Neural cell (in vitro differentiated cells): ENCODE measurements around the gene ADH7. TPM values are rescaled to one million over a fixed set of nuclear protein-coding genes. Genes with fewer than 3 reads are reported as not detected.

ENCODE experiments used
- H2AFZ ChIP-seq: fragments of 200-600, 300-800 bp; sonication (generic), shearing (Covaris generic); 2 replicates; pipeline ENCODE4 v1.6.0; 2014; ENCODE audit warnings: low read depth, mild to moderate bottlenecking, antibody characterized with exemption, low read length, moderate library complexity
- H3F3A ChIP-seq: fragments of 200-600 bp; shearing (Covaris generic); 2 replicates; pipeline ENCODE4 v1.6.1; 2016; ENCODE audit warnings: mild to moderate bottlenecking, moderate library complexity, mixed read lengths, antibody characterized with exemption, low read length; ENCODE audit not compliant: insufficient read depth, poor library complexity, severe bottlenecking
- H3K27ac ChIP-seq: fragments of 200-600, 300-800 bp; sonication (generic), shearing (Covaris generic); 2 replicates; pipeline ENCODE4 v1.5.1; 2014; ENCODE audit warnings: mild to moderate bottlenecking, low read length, moderate library complexity
- H3K27me3 ChIP-seq: fragments of 300-800, 200-600 bp; sonication (generic), shearing (Covaris generic); 2 replicates; pipeline ENCODE4 v1.6.0; 2014; ENCODE audit warnings: mild to moderate bottlenecking, low read depth, low read length, moderate library complexity; ENCODE audit not compliant: insufficient read depth
- H3K36me3 ChIP-seq: fragments of 300-800, 200-600 bp; sonication (generic), shearing (Covaris generic); 2 replicates; pipeline ENCODE4 v1.5.1; 2014; ENCODE audit warnings: mild to moderate bottlenecking, antibody characterized with exemption, low read length, moderate library complexity; ENCODE audit not compliant: insufficient read depth
- H3K4me2 ChIP-seq: fragments of 300-800, 200-600 bp; sonication (generic), shearing (Covaris generic); 2 replicates; pipeline ENCODE4 v1.6.0; 2014; ENCODE audit warnings: mild to moderate bottlenecking, low read length
- H3K4me3 ChIP-seq: fragments of 300-800, 200-600 bp; sonication (generic), shearing (Covaris generic); 2 replicates; pipeline ENCODE4 v1.5.1; 2014; ENCODE audit warnings: mild to moderate bottlenecking, low read length, moderate library complexity
- H3K79me2 ChIP-seq: fragments of 200-600 bp; shearing (Covaris generic); replicated peaks from 2 replicates; pipeline ENCODE4 v1.6.0; 2014; ENCODE audit warnings: mild to moderate bottlenecking, low read length, moderate library complexity; ENCODE audit not compliant: insufficient read depth
- H3K9ac ChIP-seq: fragments of 300-800, 200-600 bp; sonication (generic), shearing (Covaris generic); 2 replicates; pipeline ENCODE4 v1.6.1; 2016; ENCODE audit warnings: mild to moderate bottlenecking, low read length, mixed read lengths
- H3K9me2 ChIP-seq: fragments of 200-600 bp; shearing (Covaris generic); 2 replicates; pipeline ENCODE4 v1.6.1; 2016; ENCODE audit warnings: mild to moderate bottlenecking, low read length, mixed read lengths; ENCODE audit not compliant: insufficient read depth
- H3K9me3 ChIP-seq: fragments of 200-600, 300-800 bp; sonication (generic), shearing (Covaris generic); 2 replicates; pipeline ENCODE4 v1.6.1; 2016; ENCODE audit warnings: mild to moderate bottlenecking, mixed run types, low read length, moderate library complexity, mixed read lengths
- H4K20me1 ChIP-seq: fragments of 200-600 bp; shearing (Covaris generic); 2 replicates; pipeline ENCODE4 v1.6.1; 2016; ENCODE audit warnings: mild to moderate bottlenecking, mixed run types; ENCODE audit not compliant: insufficient read depth
- CTCF ChIP-seq: fragments of 450-650 bp; IDR thresholded peaks from 2 replicates; pipeline ENCODE4 v1.5.1; 2014; ENCODE audit warnings: antibody characterized with exemption, mild to moderate bottlenecking, moderate library complexity; ENCODE audit not compliant: poor library complexity, severe bottlenecking
- EP300 ChIP-seq: fragments of 450-650 bp; conservative IDR thresholded peaks from 2 replicates; pipeline ENCODE4 v1.6.1; 2014; ENCODE audit warnings: antibody characterized with exemption, mild to moderate bottlenecking, moderate library complexity; ENCODE audit not compliant: poor library complexity, severe bottlenecking
- EZH2 ChIP-seq: fragments of 200-600, 300-800 bp; shearing (Covaris generic), sonication (generic); IDR thresholded peaks from 2 replicates; pipeline ENCODE4 v1.6.1; 2014; ENCODE audit warnings: antibody characterized with exemption, low read length, borderline replicate concordance, mild to moderate bottlenecking; ENCODE audit not compliant: insufficient read depth, poor library complexity, severe bottlenecking
- MXI1 ChIP-seq: fragments of 450-650 bp; conservative IDR thresholded peaks from 2 replicates; pipeline ENCODE4 v1.6.1; 2014; ENCODE audit warnings: antibody characterized with exemption, mild to moderate bottlenecking; ENCODE audit not compliant: poor library complexity, severe bottlenecking
- POLR2AphosphoS5 ChIP-seq: IDR thresholded peaks from 2 replicates; pipeline ENCODE4 v1.6.1; 2012
- RAD21 ChIP-seq: fragments of 450-650 bp; conservative IDR thresholded peaks from 2 replicates; pipeline ENCODE4 v1.6.1; 2014; ENCODE audit warnings: antibody characterized with exemption, mild to moderate bottlenecking, moderate library complexity
- SMC3 ChIP-seq: fragments of 450-650 bp; conservative IDR thresholded peaks from 2 replicates; pipeline ENCODE4 v1.6.1; 2014; ENCODE audit warnings: antibody characterized with exemption, mild to moderate bottlenecking, moderate library complexity; ENCODE audit not compliant: poor library complexity
- TAF1 ChIP-seq: IDR thresholded peaks from 2 replicates; pipeline ENCODE4 v1.6.1; 2012; ENCODE audit warnings: low read depth
- polyA plus RNA-seq: library from polyadenylated mRNA; depleted of rRNA; stranded (reverse); fragments of >200 nt; gene quantifications from 2 replicates; pipeline ENCODE4 v1.2.3, GENCODE V29; 2014
- TF ChIP-seq, protein P1 (sequence below): IDR thresholded peaks from 2 replicates; pipeline ENCODE4 v1.6.1; 2012; ENCODE audit warnings: borderline replicate concordance

The ADH7 gene
- polyA plus RNA-seq, 1 donor from 2014 or later = not detected

GRCh38 chr4:99438405-99438780, 3.3 kb upstream of the ADH7 start:
- Histone ChIP-seq H3K79me2 (no peaks in the 10 kb centered on the region), H3K27ac (no peak overlapping the region), H4K20me1 (no peaks in the 10 kb centered on the region), H3K9ac (no peak overlapping the region), H3K36me3 (no peaks in the 10 kb centered on the region), H3K4me3 (no peak overlapping the region), H3K4me2 (no peak overlapping the region), H3K9me2 (no peaks in the 10 kb centered on the region), H3K27me3 (no peaks in the 10 kb centered on the region), H3K9me3 (no peaks in the 10 kb centered on the region), H2AFZ (no peak overlapping the region), H3F3A (no peaks in the 10 kb centered on the region)
- no peak for TF ChIP-seq MXI1

- Histone ChIP-seq H2AFZ (no peak overlapping the region), H3K4me2 (no peak overlapping the region), H3K27me3 (no peaks in the 10 kb centered on the region), H3K4me3 (no peak overlapping the region), H3F3A (no peaks in the 10 kb centered on the region), H3K79me2 (no peaks in the 10 kb centered on the region), H3K9me2 (no peaks in the 10 kb centered on the region), H3K9ac (no peak overlapping the region), H3K9me3 (no peaks in the 10 kb centered on the region), H3K27ac (no peak overlapping the region), H4K20me1 (no peaks in the 10 kb centered on the region), H3K36me3 (no peaks in the 10 kb centered on the region)
- TF ChIP-seq TAF1 = no peak
- no peak for TF ChIP-seq MXI1
- no peak for TF ChIP-seq EZH2
- TF ChIP-seq SMC3 = no peak
- no peak for TF ChIP-seq EP300
- TF ChIP-seq POLR2AphosphoS5 = no peak
- TF ChIP-seq, protein P1, sequence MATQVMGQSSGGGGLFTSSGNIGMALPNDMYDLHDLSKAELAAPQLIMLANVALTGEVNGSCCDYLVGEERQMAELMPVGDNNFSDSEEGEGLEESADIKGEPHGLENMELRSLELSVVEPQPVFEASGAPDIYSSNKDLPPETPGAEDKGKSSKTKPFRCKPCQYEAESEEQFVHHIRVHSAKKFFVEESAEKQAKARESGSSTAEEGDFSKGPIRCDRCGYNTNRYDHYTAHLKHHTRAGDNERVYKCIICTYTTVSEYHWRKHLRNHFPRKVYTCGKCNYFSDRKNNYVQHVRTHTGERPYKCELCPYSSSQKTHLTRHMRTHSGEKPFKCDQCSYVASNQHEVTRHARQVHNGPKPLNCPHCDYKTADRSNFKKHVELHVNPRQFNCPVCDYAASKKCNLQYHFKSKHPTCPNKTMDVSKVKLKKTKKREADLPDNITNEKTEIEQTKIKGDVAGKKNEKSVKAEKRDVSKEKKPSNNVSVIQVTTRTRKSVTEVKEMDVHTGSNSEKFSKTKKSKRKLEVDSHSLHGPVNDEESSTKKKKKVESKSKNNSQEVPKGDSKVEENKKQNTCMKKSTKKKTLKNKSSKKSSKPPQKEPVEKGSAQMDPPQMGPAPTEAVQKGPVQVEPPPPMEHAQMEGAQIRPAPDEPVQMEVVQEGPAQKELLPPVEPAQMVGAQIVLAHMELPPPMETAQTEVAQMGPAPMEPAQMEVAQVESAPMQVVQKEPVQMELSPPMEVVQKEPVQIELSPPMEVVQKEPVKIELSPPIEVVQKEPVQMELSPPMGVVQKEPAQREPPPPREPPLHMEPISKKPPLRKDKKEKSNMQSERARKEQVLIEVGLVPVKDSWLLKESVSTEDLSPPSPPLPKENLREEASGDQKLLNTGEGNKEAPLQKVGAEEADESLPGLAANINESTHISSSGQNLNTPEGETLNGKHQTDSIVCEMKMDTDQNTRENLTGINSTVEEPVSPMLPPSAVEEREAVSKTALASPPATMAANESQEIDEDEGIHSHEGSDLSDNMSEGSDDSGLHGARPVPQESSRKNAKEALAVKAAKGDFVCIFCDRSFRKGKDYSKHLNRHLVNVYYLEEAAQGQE = no peak
- no peak for TF ChIP-seq RAD21
- TF ChIP-seq CTCF = no peak
Observed at GRCh38 chr4:99437723-99438404, 2.7 kb upstream of the ADH7 start.
